K562 (cell line): ENCODE data around the gene PGRMC2. TPM values are rescaled to one million over a fixed set of nuclear protein-coding genes. Genes with fewer than 3 reads are reported as not detected.

Source experiments
- ATAC-seq: fragments of 200-7000 bp; cut with Tn5 transposase; 3 replicates; pipeline ENCODE4 v1.9.1; 2020; ENCODE audit warnings: moderate library complexity
- BruUV-seq: library from RNA; stranded (reverse); fragments of 400-500 nt; replicated peaks from 2 replicates; lab custom pipeline; 2021; lab: Mats Ljungman, UMichigan
- CTCF ChIA-PET: fragments of 300-600 bp; formaldehyde crosslinking; extraction: SDS; loops from one replicate; lab custom pipeline; 2021; ENCODE audit warnings: low intra/inter-chr PET ratio; lab: Yijun Ruan, JAX
- POLR2A ChIA-PET: fragments of 300-600, 350-650 bp; sonication (Branson Sonifier 250); formaldehyde crosslinking; extraction: SDS; loops from one replicate; lab custom pipeline; 2021; ENCODE audit warnings: antibody characterized with exemption, inconsistent platforms; lab: Yijun Ruan, JAX
- DNase-seq, 4 experiments: peaks; one replicate each; pipeline versions ENCODE4 v3.0.0 to v3.0.0-alpha.2; 2011 to 2018; ENCODE audit warnings: low spot score in 3 of 4, mixed read lengths in 3 of 4; ENCODE audit errors: extremely low read depth in 1 of 4
- FAIRE-seq: peaks from 2 replicates; lab custom pipeline; 2011; peaks lifted over from hg19 to GRCh38; lab: Jason Lieb, UNC
- H2AFZ ChIP-seq: 2 replicates; pipeline ENCODE4 v1.6.0; 2011; ENCODE audit warnings: low read depth, low read length, control low read depth, inconsistent platforms
- H3K27ac ChIP-seq: fragments of 200-600 bp; 3 replicates; pipeline ENCODE4 v1.8.0; 2011; ENCODE audit warnings: low read depth, mild to moderate bottlenecking, control low read depth, inconsistent platforms, low read length, moderate library complexity, mixed read lengths; ENCODE audit errors: extremely low read depth
- H3K27me3 ChIP-seq, 2 experiments: fragments of 300-600 bp in 1 of 2; 2 replicates in 1 of 2; 3 replicates in 1 of 2; pipeline versions ENCODE4 v1.6.0 to v1.8.0; 2011; ENCODE audit warnings: inconsistent platforms in 2 of 2, low read length in 2 of 2, mild to moderate bottlenecking in 1 of 2, mixed read lengths in 1 of 2, moderate library complexity in 1 of 2; ENCODE audit not compliant: control insufficient read depth in 2 of 2, insufficient read depth in 2 of 2
- H3K36me3 ChIP-seq: fragments of 300-600 bp; 3 replicates; pipeline ENCODE4 v1.8.0; 2011; ENCODE audit warnings: mild to moderate bottlenecking, low read length, inconsistent platforms; ENCODE audit not compliant: control insufficient read depth, insufficient read depth
- H3K4me1 ChIP-seq, 2 experiments: fragments of 200-600 bp in 1 of 2; replicated peaks in 1 of 2; 2 replicates in 1 of 2; 3 replicates in 1 of 2; pipeline versions ENCODE4 v1.5.1 to v1.8.0; 2011; ENCODE audit warnings: inconsistent platforms in 2 of 2, low read length in 2 of 2, mild to moderate bottlenecking in 1 of 2, mixed read lengths in 1 of 2, moderate library complexity in 1 of 2; ENCODE audit not compliant: control insufficient read depth in 2 of 2, insufficient read depth in 2 of 2
- H3K4me2 ChIP-seq: 2 replicates; pipeline ENCODE4 v1.6.1; 2011; ENCODE audit warnings: low read length, control low read depth, inconsistent platforms, mixed read lengths; ENCODE audit not compliant: insufficient read depth
- H3K4me3 ChIP-seq: fragments of 200-600 bp; sonication (generic), shearing (Covaris generic); 2 replicates; pipeline ENCODE4 v1.5.1; 2016; ENCODE audit warnings: control low read depth, inconsistent platforms
- H3K79me2 ChIP-seq: fragments of 200-600 bp; 3 replicates; pipeline ENCODE4 v1.8.0; 2011; ENCODE audit warnings: low read length, inconsistent platforms; ENCODE audit not compliant: control insufficient read depth, insufficient read depth
- H3K9ac ChIP-seq, 2 experiments: 2 replicates each; pipeline versions ENCODE4 v1.6.0 to v1.6.1; 2011; ENCODE audit warnings: low read depth in 2 of 2, low read length in 2 of 2, control low read depth in 1 of 2, inconsistent platforms in 1 of 2, mild to moderate bottlenecking in 1 of 2, mixed read lengths in 1 of 2; ENCODE audit not compliant: insufficient read depth in 1 of 2
- H3K9me1 ChIP-seq: one replicate; pipeline ENCODE4 v1.6.0; 2011; ENCODE audit warnings: inconsistent platforms, mild to moderate bottlenecking, low read length, moderate library complexity; ENCODE audit not compliant: control insufficient read depth, insufficient read depth
- H3K9me3 ChIP-seq: replicated peaks from 2 replicates; pipeline ENCODE4 v1.5.1; 2011; ENCODE audit warnings: low read depth, low read length, inconsistent platforms; ENCODE audit not compliant: control insufficient read depth, insufficient read depth
- H4K20me1 ChIP-seq: replicated peaks from 2 replicates; pipeline ENCODE4 v1.6.1; 2011; ENCODE audit warnings: low read length, inconsistent platforms, mixed read lengths; ENCODE audit not compliant: control insufficient read depth, insufficient read depth
- EHMT2 ChIP-seq: fragments of 450-650 bp; IDR thresholded peaks from 2 replicates; pipeline ENCODE4 v1.6.1; 2018; ENCODE audit warnings: antibody characterized with exemption
- EP400 ChIP-seq: fragments of 450-650 bp; IDR thresholded peaks from 2 replicates; pipeline ENCODE4 v1.6.1; 2017; ENCODE audit warnings: antibody characterized with exemption, mild to moderate bottlenecking, moderate library complexity
- PPARD ChIP-seq: fragments of 250-450 bp; sonication (Bioruptor Pico); IDR thresholded peaks from 2 replicates; pipeline ENCODE4 v1.8.0; 2022; ENCODE audit warnings: inconsistent platforms, mild to moderate bottlenecking, moderate library complexity
- ZNF133 ChIP-seq: fragments of 250-450 bp; sonication (Bioruptor Pico); IDR thresholded peaks from 2 replicates; pipeline ENCODE4 v1.4.0; 2020; ENCODE audit warnings: mild to moderate bottlenecking
- ZNF217 ChIP-seq: sonication (generic); formaldehyde crosslinking; IDR thresholded peaks from 2 replicates; pipeline ENCODE4 v1.8.0; 2022; ENCODE audit warnings: mild to moderate bottlenecking, missing genetic modification reagents
- WGBS: fragments of 100-300 bp; shearing (Covaris generic); methylation state at CpG from one replicate; pipeline ENCODE4 v1.1.6; 2016; ENCODE audit warnings: low coverage, mixed read lengths; ENCODE audit not compliant: insufficient coverage; ENCODE audit errors: missing lambda C conversion rate; 5-methylcytosine and 5-hydroxymethylcytosine counted together
- in situ Hi-C: fragments of 300-500 bp; cut with MboI; formaldehyde crosslinking; loops from 4 replicates; pipeline ENCODE4 v1.15.0; 2018; ENCODE audit warnings: inconsistent platforms, mixed read lengths
- intact Hi-C: fragments of 100-400 bp; cut with micrococcal nuclease; formaldehyde crosslinking; loops from 2 replicates; pipeline ENCODE4 v1.14.2; 2022
- polyA plus RNA-seq, 8 experiments: library from polyadenylated mRNA; depleted of rRNA in 4 of 8; stranded (reverse) in 5 of 8; unstranded in 3 of 8; fragments of >200 nt; fragmentation: Nextera tagmentation in 2 of 8; fragmentation: Illumina TruSeq in 1 of 8; extraction: Ambion mirVana in 2 of 8; extraction: Trizol in 1 of 8; gene quantifications; 2 replicates each; pipeline versions ENCODE4 v1.2.1 to v1.2.3, GENCODE V29; 2011 to 2014; ENCODE audit warnings: inconsistent platforms in 1 of 8, missing spikeins in 1 of 8
- total RNA-seq, 7 experiments: library from RNA; depleted of rRNA in 6 of 7; stranded (reverse); fragments of >200 nt in 6 of 7; fragmentation: Illumina TruSeq in 2 of 7; extraction: Trizol in 2 of 7; gene quantifications; 2 replicates each; pipeline versions ENCODE4 v1.2.1 to v1.2.3, GENCODE V29; 2011 to 2021; ENCODE audit warnings: low replicate concordance in 1 of 7
- TF ChIP-seq, protein P1 (sequence below), 2 experiments: fragments of 450-650 bp; IDR thresholded peaks; 2 replicates each; pipeline ENCODE4 v1.6.1; 2016; ENCODE audit warnings: mild to moderate bottlenecking in 2 of 2, borderline replicate concordance in 1 of 2, low read depth in 1 of 2, moderate library complexity in 1 of 2

The PGRMC2 gene
- total and polyA plus RNA-seq, 9 of the 15 experiments (the other 6 are each of a cell fraction or from before 2014, with no cell fraction given): 12.4 to 81.3 (median 22.7) TPM

DNA sequence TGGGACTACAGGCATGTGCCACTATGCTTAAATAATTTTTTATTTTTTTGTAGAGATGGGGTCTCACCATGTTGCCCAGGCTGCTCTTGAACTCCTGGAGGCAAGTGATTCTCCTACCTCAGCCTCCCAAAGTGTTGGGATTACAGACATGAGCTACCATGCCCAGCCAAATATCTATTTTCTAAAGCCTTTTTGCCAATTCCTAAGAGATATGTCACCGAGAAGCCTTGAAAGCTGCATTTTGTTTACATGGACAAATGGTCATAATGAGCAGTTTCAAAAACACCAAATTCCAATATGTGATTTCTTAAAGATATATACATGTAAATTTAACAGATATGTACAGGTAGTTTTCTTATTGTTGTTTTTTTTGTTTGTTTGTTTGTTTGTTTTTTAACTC lies 33.0 kb upstream of the PGRMC2 start (continued):
- no peak for TF ChIP-seq PPARD (CRISPR knock-in tag)

DNA sequence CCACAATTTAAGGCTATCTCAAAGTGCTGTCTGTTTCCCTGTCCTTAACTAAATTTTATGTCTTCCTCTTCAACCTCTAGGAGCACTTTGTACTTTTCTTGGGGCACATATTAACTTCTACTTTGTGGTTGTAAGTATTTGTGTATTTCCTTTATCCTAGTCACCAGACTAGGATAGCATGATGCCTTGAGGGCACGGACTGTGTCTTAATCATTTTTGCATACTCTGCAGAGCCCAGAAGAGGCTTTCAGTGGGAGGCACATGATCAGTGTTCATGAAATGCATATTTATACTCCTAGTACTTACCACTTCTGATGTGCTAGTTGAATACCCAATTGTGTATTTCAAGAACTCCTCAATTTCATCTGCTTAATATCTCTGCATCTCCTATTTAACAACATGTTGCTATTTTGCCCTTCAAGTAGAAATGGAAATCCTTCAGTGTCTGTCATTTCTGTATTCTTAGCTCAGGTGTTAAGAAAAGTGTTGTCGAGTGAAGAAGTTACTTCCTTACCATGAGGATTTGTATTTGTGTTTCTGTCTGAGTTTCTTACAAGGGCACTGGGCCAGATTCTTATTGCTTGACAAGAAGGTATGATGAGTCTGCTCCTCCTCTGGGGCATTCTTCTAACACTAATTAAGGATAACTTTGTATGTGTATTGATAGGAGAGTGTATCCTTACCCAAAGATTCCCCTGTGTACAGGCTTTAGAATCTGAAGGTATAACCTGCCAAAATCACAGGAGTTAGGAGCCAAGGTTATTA lies 28.3 kb upstream of the PGRMC2 start:
- H3K9ac ChIP-seq: no peak overlapping the region
- no peaks in the 10 kb centered on the region for H3K79me2 ChIP-seq
- BruUV-seq: no TSS peak
- POLR2A ChIA-PET: no interaction called here
- H2AFZ ChIP-seq: no peak overlapping the region
- H3K27me3 ChIP-seq: no peaks in the 10 kb centered on the region
- TF ChIP-seq ZNF217 (CRISPR knock-in tag) (no peak), EHMT2 (no peak), EP400 (no peak), ZNF133 (no peak)
- TF ChIP-seq, protein P1, sequence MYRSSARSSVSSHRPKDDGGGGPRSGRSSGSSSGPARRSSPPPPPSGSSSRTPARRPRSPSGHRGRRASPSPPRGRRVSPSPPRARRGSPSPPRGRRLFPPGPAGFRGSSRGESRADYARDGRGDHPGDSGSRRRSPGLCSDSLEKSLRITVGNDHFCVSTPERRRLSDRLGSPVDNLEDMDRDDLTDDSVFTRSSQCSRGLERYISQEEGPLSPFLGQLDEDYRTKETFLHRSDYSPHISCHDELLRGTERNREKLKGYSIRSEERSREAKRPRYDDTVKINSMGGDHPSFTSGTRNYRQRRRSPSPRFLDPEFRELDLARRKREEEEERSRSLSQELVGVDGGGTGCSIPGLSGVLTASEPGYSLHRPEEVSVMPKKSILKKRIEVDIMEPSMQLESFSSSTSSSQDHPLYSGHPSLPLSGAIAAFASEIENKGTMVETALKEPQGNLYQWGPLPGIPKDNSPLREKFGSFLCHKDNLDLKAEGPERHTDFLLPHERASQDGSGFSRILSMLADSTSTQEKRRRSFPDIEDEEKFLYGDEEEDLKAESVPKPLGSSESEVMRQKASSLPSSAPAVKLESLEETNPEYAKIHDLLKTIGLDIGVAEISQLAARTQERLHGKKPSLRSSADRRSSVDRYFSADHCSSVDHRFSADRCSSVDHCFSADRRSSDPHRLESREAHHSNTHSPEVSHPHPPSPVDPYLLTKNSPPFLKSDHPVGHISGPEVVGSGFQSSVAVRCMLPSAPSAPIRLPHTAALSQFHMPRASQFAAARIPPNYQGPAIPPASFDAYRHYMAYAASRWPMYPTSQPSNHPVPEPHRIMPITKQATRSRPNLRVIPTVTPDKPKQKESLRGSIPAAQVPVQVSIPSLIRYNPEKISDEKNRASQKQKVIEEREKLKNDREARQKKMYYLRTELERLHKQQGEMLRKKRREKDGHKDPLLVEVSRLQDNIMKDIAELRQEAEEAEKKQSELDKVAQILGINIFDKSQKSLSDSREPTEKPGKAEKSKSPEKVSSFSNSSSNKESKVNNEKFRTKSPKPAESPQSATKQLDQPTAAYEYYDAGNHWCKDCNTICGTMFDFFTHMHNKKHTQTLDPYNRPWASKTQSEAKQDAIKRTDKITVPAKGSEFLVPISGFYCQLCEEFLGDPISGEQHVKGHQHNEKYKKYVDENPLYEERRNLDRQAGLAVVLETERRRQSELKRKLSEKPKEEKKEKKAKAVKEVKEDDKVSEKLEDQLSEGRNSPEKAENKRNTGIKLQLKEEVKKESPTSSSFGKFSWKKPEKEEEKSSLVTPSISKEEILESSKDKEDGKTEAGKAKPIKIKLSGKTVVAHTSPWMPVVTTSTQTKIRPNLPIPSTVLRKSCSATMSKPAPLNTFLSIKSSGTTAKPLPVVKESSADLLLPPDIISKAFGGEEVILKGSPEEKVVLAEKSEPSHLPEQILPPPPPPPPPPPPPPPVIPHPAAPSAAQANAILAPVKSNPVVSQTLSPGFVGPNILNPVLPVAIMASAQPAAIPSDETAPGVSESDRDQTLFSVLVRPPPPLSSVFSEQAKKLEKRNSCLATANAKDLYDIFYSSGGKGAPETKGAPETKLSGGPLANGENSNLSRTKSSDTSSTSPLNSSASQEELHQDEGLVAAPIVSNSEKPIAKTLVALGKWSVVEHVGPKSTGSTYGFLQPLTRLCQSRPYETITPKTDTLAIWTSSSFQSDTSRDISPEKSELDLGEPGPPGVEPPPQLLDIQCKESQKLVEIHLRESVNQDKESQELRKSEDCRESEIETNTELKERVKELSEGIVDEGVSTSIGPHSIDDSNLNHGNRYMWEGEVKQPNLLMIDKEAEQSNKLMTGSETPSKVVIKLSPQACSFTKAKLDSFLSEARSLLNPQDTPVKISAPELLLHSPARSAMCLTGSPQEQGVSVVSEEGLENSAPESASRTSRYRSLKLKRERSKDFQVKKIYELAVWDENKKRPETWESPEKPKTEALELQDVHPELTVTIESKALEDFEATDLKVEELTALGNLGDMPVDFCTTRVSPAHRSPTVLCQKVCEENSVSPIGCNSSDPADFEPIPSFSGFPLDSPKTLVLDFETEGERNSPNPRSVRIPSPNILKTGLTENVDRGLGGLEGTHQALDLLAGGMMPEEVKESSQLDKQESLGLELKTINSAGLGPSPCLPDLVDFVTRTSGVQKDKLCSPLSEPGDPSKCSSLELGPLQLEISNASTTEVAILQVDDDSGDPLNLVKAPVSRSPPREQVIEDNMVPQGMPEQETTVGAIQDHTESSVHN (IDR thresholded peaks at IDR 0.05; ENCODE audit: borderline replicate concordance in 1 of 2, low read depth in 1 of 2): no peak
- intact Hi-C loops (no loop called here), in situ Hi-C loops (no loop called here)
- FAIRE-seq (no peak), ATAC-seq (no peak), DNase-seq (no peak)
- H3K4me2 ChIP-seq: no peak overlapping the region
- H3K4me1 ChIP-seq: no peaks in the 10 kb centered on the region
- CTCF ChIA-PET: no interaction called here
- no peaks in the 10 kb centered on the region for H3K9me3 ChIP-seq
- H3K36me3 ChIP-seq: no peaks in the 10 kb centered on the region
- H4K20me1 ChIP-seq: no peaks in the 10 kb centered on the region
- no peak overlapping the region for H3K4me3 ChIP-seq
- H3K9me1 ChIP-seq: no peaks in the 10 kb centered on the region
- 26% methylated on average over 2 of the region's 2 CpGs for WGBS
- H3K27ac ChIP-seq: no peak overlapping the region
